A673 (cell line): ENCODE results near the gene ARHGEF39.

Experiments
- EZH2 ChIP-seq: fragments of 200-600 bp; sonication (generic); IDR thresholded peaks from 2 replicates; pipeline ENCODE4 v1.6.1; 2017; ENCODE audit warnings: borderline replicate concordance, low read depth, mild to moderate bottlenecking, mixed read lengths, antibody characterized with exemption, low read length; ENCODE audit not compliant: poor library complexity, severe bottlenecking
- TF ChIP-seq, protein P1 (sequence below): fragments of 300-800, 200-600 bp; sonication (generic); conservative IDR thresholded peaks from 2 replicates; pipeline ENCODE4 v1.5.1; 2017; ENCODE audit warnings: low read depth, mild to moderate bottlenecking, antibody characterized with exemption, low read length, moderate library complexity, mixed read lengths

- TF ChIP-seq EZH2 = no peak
- TF ChIP-seq, protein P1, sequence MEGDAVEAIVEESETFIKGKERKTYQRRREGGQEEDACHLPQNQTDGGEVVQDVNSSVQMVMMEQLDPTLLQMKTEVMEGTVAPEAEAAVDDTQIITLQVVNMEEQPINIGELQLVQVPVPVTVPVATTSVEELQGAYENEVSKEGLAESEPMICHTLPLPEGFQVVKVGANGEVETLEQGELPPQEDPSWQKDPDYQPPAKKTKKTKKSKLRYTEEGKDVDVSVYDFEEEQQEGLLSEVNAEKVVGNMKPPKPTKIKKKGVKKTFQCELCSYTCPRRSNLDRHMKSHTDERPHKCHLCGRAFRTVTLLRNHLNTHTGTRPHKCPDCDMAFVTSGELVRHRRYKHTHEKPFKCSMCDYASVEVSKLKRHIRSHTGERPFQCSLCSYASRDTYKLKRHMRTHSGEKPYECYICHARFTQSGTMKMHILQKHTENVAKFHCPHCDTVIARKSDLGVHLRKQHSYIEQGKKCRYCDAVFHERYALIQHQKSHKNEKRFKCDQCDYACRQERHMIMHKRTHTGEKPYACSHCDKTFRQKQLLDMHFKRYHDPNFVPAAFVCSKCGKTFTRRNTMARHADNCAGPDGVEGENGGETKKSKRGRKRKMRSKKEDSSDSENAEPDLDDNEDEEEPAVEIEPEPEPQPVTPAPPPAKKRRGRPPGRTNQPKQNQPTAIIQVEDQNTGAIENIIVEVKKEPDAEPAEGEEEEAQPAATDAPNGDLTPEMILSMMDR = no peak
Measured at GRCh38 chr9:35653611-35654010, 11.4 kb downstream of the ARHGEF39 start.
